GM12878 (cell line): Measurements from ENCODE around the gene PRR35. TPM values are rescaled to one million over a fixed set of nuclear protein-coding genes. Genes with fewer than 3 reads are reported as not detected.

Experiments
- ATAC-seq: fragments of 200-7000 bp; cut with Tn5 transposase; 3 replicates; pipeline ENCODE4 v1.9.1; 2020; ENCODE audit warnings: mild to moderate bottlenecking, moderate library complexity
- BruUV-seq: library from RNA; stranded (reverse); fragments of 400-500 nt; replicated peaks from 2 replicates; lab custom pipeline; 2021; lab: Mats Ljungman, UMichigan
- CTCF ChIA-PET: fragments of 300-600 bp; sonication (Branson Sonifier 250); formaldehyde crosslinking; extraction: SDS; loops from one replicate; lab custom pipeline; 2021; ENCODE audit warnings: inconsistent platforms; lab: Yijun Ruan, JAX
- POLR2A ChIA-PET: fragments of 350-600 bp; formaldehyde crosslinking; extraction: SDS; loops from one replicate; lab custom pipeline; 2021; ENCODE audit warnings: inconsistent platforms; lab: Charles Lee
- RAD21 ChIA-PET: fragments of 300-600 bp; sonication (Branson Sonifier 250); formaldehyde crosslinking; loops from one replicate; lab custom pipeline; 2023; ENCODE audit warnings: antibody characterized with exemption; ENCODE audit not compliant: unreplicated experiment; lab: Charles Lee
- SMC1A ChIA-PET: fragments of 300-600 bp; sonication (Branson Sonifier 250); formaldehyde crosslinking; loops from one replicate; lab custom pipeline; 2023; ENCODE audit not compliant: unreplicated experiment, uncharacterized antibody; lab: Charles Lee
- DNase-seq: peaks from one replicate; pipeline ENCODE4 v3.0.0-alpha.2; 2011; ENCODE audit warnings: low read depth, low spot score
- FAIRE-seq: peaks from 3 replicates; lab custom pipeline; 2011; peaks lifted over from hg19 to GRCh38; lab: Jason Lieb, UNC
- H2AFZ ChIP-seq: 2 replicates; pipeline ENCODE4 v1.6.0; 2011; ENCODE audit warnings: low read depth, low read length, control low read depth; ENCODE audit not compliant: control insufficient read depth
- H3K27ac ChIP-seq: 2 replicates; pipeline ENCODE4 v1.5.1; 2011; ENCODE audit warnings: control low read depth; ENCODE audit not compliant: control insufficient read depth, insufficient read depth
- H3K27me3 ChIP-seq, 2 experiments: replicated peaks in 1 of 2; 2 replicates each; pipeline versions ENCODE4 v1.6.0 to v1.6.1; 2011; ENCODE audit warnings: low read length in 1 of 2; ENCODE audit not compliant: control insufficient read depth in 2 of 2, insufficient read depth in 2 of 2
- H3K36me3 ChIP-seq, 2 experiments: 2 replicates each; pipeline ENCODE4 v1.5.1; 2011; ENCODE audit warnings: low read length in 1 of 2; ENCODE audit not compliant: control insufficient read depth in 2 of 2, insufficient read depth in 2 of 2
- H3K4me1 ChIP-seq: 2 replicates; pipeline ENCODE4 v1.6.1; 2011; ENCODE audit warnings: mild to moderate bottlenecking, low read length, moderate library complexity, mixed read lengths; ENCODE audit not compliant: control insufficient read depth, insufficient read depth
- H3K4me2 ChIP-seq: 2 replicates; pipeline ENCODE4 v1.6.0; 2011; ENCODE audit warnings: control low read depth; ENCODE audit not compliant: control insufficient read depth, insufficient read depth
- H3K4me3 ChIP-seq: fragments of 200-600 bp; sonication (generic); 2 replicates; pipeline ENCODE4 v1.5.1; 2016
- H3K79me2 ChIP-seq: 2 replicates; pipeline ENCODE4 v1.6.0; 2011; ENCODE audit warnings: low read length; ENCODE audit not compliant: control insufficient read depth, insufficient read depth
- H3K9ac ChIP-seq: 2 replicates; pipeline ENCODE4 v1.8.0; 2011; ENCODE audit warnings: low read length, control low read depth, mixed read lengths; ENCODE audit not compliant: control insufficient read depth, insufficient read depth
- H3K9me3 ChIP-seq: replicated peaks from 3 replicates; pipeline ENCODE4 v1.5.1; 2011; ENCODE audit warnings: mild to moderate bottlenecking, low read length; ENCODE audit not compliant: control insufficient read depth, insufficient read depth
- H4K20me1 ChIP-seq: 2 replicates; pipeline ENCODE4 v1.6.0; 2011; ENCODE audit not compliant: control insufficient read depth, insufficient read depth
- HSF1 ChIP-seq: fragments of 150-350 bp; IDR thresholded peaks from 2 replicates; pipeline ENCODE4 v1.6.1; 2014; ENCODE audit warnings: mild to moderate bottlenecking, low read depth, low read length
- MLLT1 ChIP-seq: fragments of 450-650 bp; IDR thresholded peaks from 2 replicates; pipeline ENCODE4 v1.6.1; 2016; ENCODE audit warnings: mild to moderate bottlenecking
- MTA2 ChIP-seq: fragments of 450-650 bp; IDR thresholded peaks from 2 replicates; pipeline ENCODE4 v1.6.1; 2016; ENCODE audit warnings: low read depth, mild to moderate bottlenecking, moderate library complexity
- TCF3 ChIP-seq: IDR thresholded peaks from 2 replicates; pipeline ENCODE4 v1.6.1; 2012; ENCODE audit warnings: low read depth, mild to moderate bottlenecking, low read length, borderline replicate concordance; ENCODE audit not compliant: insufficient read depth
- WGBS: methylation state at CpG from one replicate; pipeline ENCODE4 v1.1.6; 2016; ENCODE audit warnings: low lambda C conversion rate; ENCODE audit not compliant: insufficient replicate concordance, insufficient coverage; ENCODE audit errors: missing lambda C conversion rate; 5-methylcytosine and 5-hydroxymethylcytosine counted together
- in situ Hi-C: fragments of 300-500 bp; cut with MboI; formaldehyde crosslinking; loops from 9 replicates; pipeline ENCODE4 v1.14.3; 2018; ENCODE audit warnings: mixed read lengths
- intact Hi-C: fragments of 100-400 bp; cut with micrococcal nuclease; formaldehyde crosslinking; loops from one replicate; pipeline ENCODE4 v1.14.2; 2022; ENCODE audit not compliant: unreplicated experiment
- polyA plus RNA-seq, 11 experiments: library from polyadenylated mRNA; depleted of rRNA in 4 of 11; unstranded in 6 of 11; stranded (reverse) in 5 of 11; fragments of >200 nt; fragmentation: Nextera tagmentation in 4 of 11; fragmentation: Illumina TruSeq in 1 of 11; extraction: Ambion mirVana in 4 of 11; extraction: Trizol in 1 of 11; gene quantifications; 1 replicate in 1 of 11; 2 replicates in 10 of 11; pipeline versions ENCODE4 v1.2.1 to v1.2.3, GENCODE V29; 2011 to 2016; ENCODE audit warnings: inconsistent platforms in 2 of 11, missing spikeins in 2 of 11, low read depth in 1 of 11
- total RNA-seq, 4 experiments: library from RNA; depleted of rRNA in 3 of 4; stranded (reverse); fragments of >200 nt in 3 of 4; fragmentation: Illumina TruSeq in 1 of 4; extraction: Trizol in 1 of 4; gene quantifications; 2 replicates each; pipeline versions ENCODE4 v1.2.1 to v1.2.3, GENCODE V29; 2013 to 2021

Gene PRR35
- total and polyA plus RNA-seq, 10 of the 15 experiments (the other 5 are each of a cell fraction or from before 2014, with no cell fraction given): not detected

DNA sequence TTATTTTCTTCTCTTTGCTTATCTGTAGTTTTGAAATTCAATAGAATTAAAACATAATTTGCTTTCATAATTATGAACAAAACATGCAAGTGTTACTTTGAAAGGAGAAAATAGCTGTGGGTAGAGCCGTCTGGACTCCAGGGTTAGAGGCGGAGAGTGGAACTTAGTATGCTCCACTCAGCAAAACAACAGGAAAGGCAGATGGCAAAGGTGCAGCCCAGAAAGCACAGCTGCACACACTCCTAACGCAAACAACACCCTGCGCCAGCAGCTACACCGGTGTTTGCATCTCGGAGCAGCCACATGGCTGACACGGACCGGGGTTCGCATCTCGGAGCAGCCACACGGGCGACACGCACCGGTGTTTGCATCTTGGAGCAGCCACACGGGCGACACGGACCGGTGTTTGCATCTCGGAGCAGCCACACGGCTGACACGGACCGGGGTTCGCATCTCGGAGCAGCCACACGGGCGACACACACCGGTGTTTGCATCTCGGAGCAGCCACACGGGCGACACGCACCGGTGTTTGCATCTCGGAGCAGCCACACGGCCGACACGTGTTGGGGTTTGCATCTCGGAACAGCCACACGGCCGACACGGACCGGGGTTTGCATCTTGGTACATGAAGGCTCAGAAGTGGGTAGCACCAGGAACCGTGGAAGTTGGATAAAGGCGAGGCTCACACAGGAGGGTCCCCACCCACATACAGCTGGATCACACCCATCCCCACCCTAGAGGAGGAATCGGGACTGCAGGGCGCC is 44.8 kb upstream of the PRR35 start:
- Histone ChIP-seq H3K4me3 (no peak overlapping the region), H3K4me1 (no peaks in the 10 kb centered on the region), H3K27ac (no peak overlapping the region), H4K20me1 (no peaks in the 10 kb centered on the region), H3K4me2 (no peak overlapping the region), H3K79me2 (no peaks in the 10 kb centered on the region), H3K9ac (no peak overlapping the region), H3K27me3 (no peaks in the 10 kb centered on the region), H3K9me3 (no peaks in the 10 kb centered on the region), H3K36me3 (peaks cover 0 to 2% of the 10 kb centered on the region in 2 experiments; a peak in 1 of 4 replicates), H2AFZ (no peak overlapping the region)
- 96% methylated on average over 35 of the region's 45 CpGs for WGBS
- BruUV-seq: no TSS peak
- SMC1A ChIA-PET: no interaction called here
- CTCF ChIA-PET: no interaction called here
- POLR2A ChIA-PET: no interaction called here
- no peak for TF ChIP-seq HSF1
- TF ChIP-seq MTA2: no peak
- no peak for TF ChIP-seq MLLT1
- TF ChIP-seq TCF3: no peak
- DNase-seq: no peak
- FAIRE-seq: no peak
- in situ Hi-C loops (no loop called here), intact Hi-C loops (no loop called here)
- no peak for ATAC-seq
- RAD21 ChIA-PET: no interaction called here
